Chondrocyte (in vitro differentiated cells): ENCODE measurements around the gene ADGRE2. TPM values are rescaled to one million over a fixed set of nuclear protein-coding genes. Genes with fewer than 3 reads are reported as not detected.

Source experiments
- DNase-seq: peaks from one replicate; pipeline ENCODE4 v3.0.0; 2021; ENCODE audit warnings: mixed read lengths, low spot score
- H3K27ac Mint-ChIP-seq: one replicate; pipeline ENCODE4 v1.8.0; 2021; ENCODE audit warnings: mild to moderate bottlenecking, moderate library complexity, mixed read lengths; ENCODE audit not compliant: unreplicated experiment
- H3K27me3 Mint-ChIP-seq: 2 replicates; pipeline ENCODE4 v1.8.0; 2021; ENCODE audit warnings: low read depth, mixed read lengths
- H3K36me3 Mint-ChIP-seq: 2 replicates; pipeline ENCODE4 v1.8.0; 2021; ENCODE audit warnings: low read depth, mixed read lengths
- H3K4me1 Mint-ChIP-seq: 2 replicates; pipeline ENCODE4 v1.8.0; 2021; ENCODE audit warnings: low read depth, mild to moderate bottlenecking, mixed read lengths
- H3K4me3 Mint-ChIP-seq: one replicate; pipeline ENCODE4 v1.8.0; 2021; ENCODE audit warnings: mild to moderate bottlenecking, moderate library complexity, mixed read lengths; ENCODE audit not compliant: unreplicated experiment
- H3K9me3 Mint-ChIP-seq: 2 replicates; pipeline ENCODE4 v1.8.0; 2021; ENCODE audit warnings: low read depth, mixed read lengths
- total RNA-seq: library from RNA; stranded (reverse); gene quantifications from 3 replicates; pipeline ENCODE4 v1.2.1, GENCODE V29; 2021
- TF ChIP-seq, protein P1 (sequence below): fragments of 200-600 bp; sonication (generic); IDR thresholded peaks from 2 replicates; pipeline ENCODE4 v1.5.0; 2021; ENCODE audit warnings: antibody characterized with exemption, mild to moderate bottlenecking, moderate library complexity

Gene ADGRE2
- total RNA-seq, 1 donor from 2014 or later, result 0.87 TPM

DNA sequence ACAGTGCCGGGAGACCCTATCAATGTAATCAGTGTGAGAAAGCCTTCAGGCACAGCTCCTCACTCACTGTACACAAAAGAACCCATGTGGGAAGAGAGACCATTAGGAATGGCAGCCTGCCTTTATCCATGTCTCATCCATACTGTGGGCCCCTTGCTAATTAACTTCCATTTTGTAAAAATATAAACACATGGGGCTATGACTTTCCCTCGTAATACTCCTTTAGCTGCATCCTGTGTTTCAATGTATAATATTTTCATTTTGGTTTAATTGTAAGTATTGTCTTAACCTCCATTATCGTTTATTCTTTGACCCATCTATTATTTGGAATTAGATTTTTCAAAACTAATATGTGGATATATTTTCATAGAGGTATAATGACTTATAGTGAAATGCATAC is 59.2 kb downstream of the ADGRE2 start:
- Mint-ChIP-seq H3K27ac (no peak overlapping the region), H3K36me3 (peaks cover 89% of the 10 kb centered on the region), H3K27me3 (no peaks in the 10 kb centered on the region), H3K4me1 (no peaks in the 10 kb centered on the region), H3K4me3 (no peak overlapping the region), H3K9me3 (peaks cover 87% of the 10 kb centered on the region)
- no peak for DNase-seq
- TF ChIP-seq, protein P1, sequence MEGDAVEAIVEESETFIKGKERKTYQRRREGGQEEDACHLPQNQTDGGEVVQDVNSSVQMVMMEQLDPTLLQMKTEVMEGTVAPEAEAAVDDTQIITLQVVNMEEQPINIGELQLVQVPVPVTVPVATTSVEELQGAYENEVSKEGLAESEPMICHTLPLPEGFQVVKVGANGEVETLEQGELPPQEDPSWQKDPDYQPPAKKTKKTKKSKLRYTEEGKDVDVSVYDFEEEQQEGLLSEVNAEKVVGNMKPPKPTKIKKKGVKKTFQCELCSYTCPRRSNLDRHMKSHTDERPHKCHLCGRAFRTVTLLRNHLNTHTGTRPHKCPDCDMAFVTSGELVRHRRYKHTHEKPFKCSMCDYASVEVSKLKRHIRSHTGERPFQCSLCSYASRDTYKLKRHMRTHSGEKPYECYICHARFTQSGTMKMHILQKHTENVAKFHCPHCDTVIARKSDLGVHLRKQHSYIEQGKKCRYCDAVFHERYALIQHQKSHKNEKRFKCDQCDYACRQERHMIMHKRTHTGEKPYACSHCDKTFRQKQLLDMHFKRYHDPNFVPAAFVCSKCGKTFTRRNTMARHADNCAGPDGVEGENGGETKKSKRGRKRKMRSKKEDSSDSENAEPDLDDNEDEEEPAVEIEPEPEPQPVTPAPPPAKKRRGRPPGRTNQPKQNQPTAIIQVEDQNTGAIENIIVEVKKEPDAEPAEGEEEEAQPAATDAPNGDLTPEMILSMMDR, result no peak

DNA sequence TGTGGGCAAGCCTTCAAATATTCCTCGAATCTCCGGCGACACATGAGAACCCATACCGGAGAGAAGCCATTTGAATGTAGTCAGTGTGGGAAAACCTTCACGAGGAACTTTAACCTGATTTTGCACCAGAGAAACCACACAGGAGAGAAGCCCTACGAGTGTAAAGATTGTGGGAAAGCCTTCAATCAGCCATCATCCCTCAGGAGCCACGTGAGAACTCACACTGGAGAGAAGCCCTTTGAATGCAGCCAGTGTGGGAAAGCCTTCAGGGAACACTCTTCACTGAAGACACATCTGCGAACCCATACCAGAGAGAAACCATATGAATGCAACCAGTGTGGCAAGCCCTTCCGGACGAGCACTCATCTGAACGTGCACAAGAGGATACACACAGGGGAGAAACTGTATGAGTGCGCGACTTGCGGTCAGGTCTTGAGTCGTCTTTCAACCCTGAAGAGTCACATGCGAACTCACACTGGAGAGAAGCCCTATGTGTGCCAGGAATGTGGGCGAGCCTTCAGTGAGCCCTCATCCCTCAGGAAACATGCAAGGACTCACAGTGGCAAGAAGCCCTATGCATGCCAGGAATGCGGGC is 59.7 kb downstream of the ADGRE2 start:
- no peak for DNase-seq
- TF ChIP-seq, protein P1, result no peak
- H3K4me3 Mint-ChIP-seq, result no peak overlapping the region
- peaks cover 88% of the 10 kb centered on the region for H3K9me3 Mint-ChIP-seq
- H3K27me3 Mint-ChIP-seq, result no peaks in the 10 kb centered on the region
- no peaks in the 10 kb centered on the region for H3K4me1 Mint-ChIP-seq
- peaks cover 90% of the 10 kb centered on the region for H3K36me3 Mint-ChIP-seq
- no peak overlapping the region for H3K27ac Mint-ChIP-seq

DNA sequence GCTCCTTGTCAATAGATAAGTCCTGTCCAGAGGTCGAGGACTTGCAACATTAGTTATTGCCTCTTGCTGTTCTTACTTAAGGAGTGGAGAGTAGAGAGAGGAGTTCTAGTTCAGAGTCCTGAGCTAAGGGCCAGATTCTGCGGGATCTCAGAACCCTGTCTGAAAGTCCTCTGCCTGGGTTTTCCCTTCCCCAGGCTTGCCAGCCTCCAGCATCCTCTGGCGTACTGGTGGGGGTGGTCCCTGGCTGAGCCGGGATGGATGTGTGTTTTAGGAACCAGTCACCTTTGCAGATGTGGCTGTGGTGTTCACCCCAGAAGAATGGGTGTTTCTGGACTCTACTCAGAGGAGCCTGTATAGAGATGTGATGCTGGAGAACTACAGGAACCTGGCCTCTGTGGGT is 62.5 kb downstream of the ADGRE2 start:
- no peaks in the 10 kb centered on the region for H3K27me3 Mint-ChIP-seq
- peaks cover 91% of the 10 kb centered on the region for H3K36me3 Mint-ChIP-seq
- DNase-seq, result no peak
- peaks cover 84% of the 10 kb centered on the region for H3K9me3 Mint-ChIP-seq
- no peaks in the 10 kb centered on the region for H3K4me1 Mint-ChIP-seq
- H3K27ac Mint-ChIP-seq, result no peak overlapping the region
- no peak overlapping the region for H3K4me3 Mint-ChIP-seq
- TF ChIP-seq, protein P1, result no peak

DNA sequence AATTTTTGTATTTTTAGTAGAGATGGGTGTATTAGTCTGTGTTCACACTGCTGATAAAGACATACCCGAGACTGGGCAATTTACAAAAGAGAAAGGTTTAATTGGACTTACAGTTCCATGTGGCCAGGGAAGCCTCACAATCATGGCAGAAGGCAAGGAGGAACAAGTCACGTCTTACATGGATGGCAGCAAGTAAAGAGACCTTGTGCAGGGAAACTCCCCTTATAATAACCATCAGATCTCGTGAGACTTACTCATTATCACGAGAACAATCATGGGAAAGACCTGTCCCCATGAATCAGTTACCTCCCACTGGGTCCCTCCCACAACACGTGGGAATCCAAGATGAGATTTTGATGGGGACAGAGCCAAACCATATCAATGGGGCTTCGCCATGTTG is 73.9 kb downstream of the ADGRE2 start:
- Mint-ChIP-seq H3K4me3 (no peak overlapping the region), H3K27ac (no peak overlapping the region), H3K9me3 (peaks cover 9% of the 10 kb centered on the region), H3K27me3 (no peaks in the 10 kb centered on the region), H3K4me1 (no peaks in the 10 kb centered on the region), H3K36me3 (peaks cover 66% of the 10 kb centered on the region)
- TF ChIP-seq, protein P1, result no peak
- no peak for DNase-seq

DNA sequence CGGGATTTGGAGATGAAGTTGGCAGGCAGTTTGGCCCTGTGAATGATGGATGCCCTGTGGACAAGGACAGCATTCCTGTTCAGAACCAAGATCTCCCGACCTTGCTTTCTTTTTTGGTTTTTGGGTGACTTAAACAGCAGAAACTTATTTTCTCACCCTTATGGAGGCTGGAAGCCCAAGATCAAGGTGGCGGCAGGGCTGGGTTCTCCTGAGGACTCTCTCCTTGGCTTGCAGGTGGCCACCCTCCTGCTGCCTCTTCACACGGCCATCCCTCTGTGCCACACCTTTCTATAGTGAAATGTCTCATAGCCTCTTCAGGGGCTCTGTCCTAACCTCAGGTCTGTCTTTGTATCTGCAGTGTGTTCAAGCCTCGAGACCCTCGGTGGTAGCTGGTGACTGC is 74.5 kb downstream of the ADGRE2 start:
- H3K27me3 Mint-ChIP-seq, result no peaks in the 10 kb centered on the region
- H3K4me3 Mint-ChIP-seq, result no peak overlapping the region
- TF ChIP-seq, protein P1, result no peak
- H3K27ac Mint-ChIP-seq, result no peak overlapping the region
- H3K4me1 Mint-ChIP-seq, result no peaks in the 10 kb centered on the region
- peaks cover 64% of the 10 kb centered on the region for H3K36me3 Mint-ChIP-seq
- H3K9me3 Mint-ChIP-seq, result peaks cover 9% of the 10 kb centered on the region
- no peak for DNase-seq
